ENCODE data around the gene CCDC28A.

CCDC28A gene

GRCh38 chr6:138815221-138815620 lies 41.7 kb downstream of the CCDC28A start:
- TF ChIP-seq CTCF (conservative IDR thresholded peaks at IDR 0.05; ENCODE audit: low read depth) = no peak
- ChIA-PET POLR2A (ENCODE audit: low non-redundant PET) (no interaction called here), CTCF (interaction anchor here (1.0 to 1.5 kb wide), 2 partner anchors 404 to 549 kb away, joined by 4 to 5 read pairs; no protein-coding TSS in a partner anchor)
- no peak for DNase-seq (ENCODE audit: low spot score)
- no peak overlapping the region for H3K27ac ChIP-seq

GRCh38 chr6:138815797-138816528 lies 42.4 kb downstream of the CCDC28A start:
- H3K27ac ChIP-seq = no peak overlapping the region
- POLR2A ChIA-PET (ENCODE audit: low non-redundant PET) = no interaction called here

GRCh38 chr6:138817799-138818198 lies 44.2 kb downstream of the CCDC28A start:
- no peak overlapping the region for H3K27ac ChIP-seq
- ChIA-PET CTCF (interaction anchor here (0.6 kb wide), 1 partner anchor 795 kb away, joined by 3 read pairs; no protein-coding TSS in a partner anchor), POLR2A (ENCODE audit: low non-redundant PET) (interaction anchor here (0.8 kb wide), 1 partner anchor 169 kb away, joined by 3 read pairs; no protein-coding TSS in a partner anchor)
- peak; percentile 93 for DNase-seq (ENCODE audit: low spot score)
- no peak for TF ChIP-seq CTCF (conservative IDR thresholded peaks at IDR 0.05; ENCODE audit: low read depth)

More at GRCh38 chr6:138815797-138816528, 42.4 kb downstream of the CCDC28A start:
- TF ChIP-seq CTCF (conservative IDR thresholded peaks at IDR 0.05; ENCODE audit: low read depth) = peak; percentile 81
- CTCF ChIA-PET = interaction anchor here (0.6 to 1.7 kb wide), 9 partner anchors 78 to 549 kb away, joined by 3 to 6 read pairs (median 3); no protein-coding TSS in a partner anchor
- peak; percentile 52 for DNase-seq (ENCODE audit: low spot score)

GRCh38 chr6:138818496-138819194 lies 45.1 kb downstream of the CCDC28A start:
- ChIA-PET POLR2A (ENCODE audit: low non-redundant PET) (interaction anchor here (0.6 to 0.8 kb wide), 2 partner anchors 15 to 168 kb away, joined by 3 read pairs; no protein-coding TSS in a partner anchor), CTCF (interaction anchor here (0.6 kb wide), 2 partner anchors 103 to 796 kb away, joined by 3 read pairs; no protein-coding TSS in a partner anchor)
- DNase-seq (ENCODE audit: low spot score) = no peak
- H3K27ac ChIP-seq = no peak overlapping the region
- no peak for TF ChIP-seq CTCF (conservative IDR thresholded peaks at IDR 0.05; ENCODE audit: low read depth)

GRCh38 chr6:138821519-138821918 lies 48.0 kb downstream of the CCDC28A start:
- POLR2A ChIA-PET (ENCODE audit: low non-redundant PET) = no interaction called here
- TF ChIP-seq CTCF (conservative IDR thresholded peaks at IDR 0.05; ENCODE audit: low read depth) = no peak
- CTCF ChIA-PET = no interaction called here
- H3K27ac ChIP-seq = no peak overlapping the region
- no peak for DNase-seq (ENCODE audit: low spot score)

GRCh38 chr6:138824482-138825144 lies 51.0 kb downstream of the CCDC28A start:
- no peak overlapping the region for H3K27ac ChIP-seq
- no peak for DNase-seq (ENCODE audit: low spot score)
- CTCF ChIA-PET = no interaction called here
- no peak for TF ChIP-seq CTCF (conservative IDR thresholded peaks at IDR 0.05; ENCODE audit: low read depth)
- POLR2A ChIA-PET (ENCODE audit: low non-redundant PET) = no interaction called here

Measured in RWPE1 (cell line).